Nephron (organoid): ENCODE results near the gene METTL14.

Experiments
- H3K27ac Mint-ChIP-seq, 3 experiments: 2 replicates each; pipeline ENCODE4 v1.8.0; 2020; ENCODE audit warnings: mixed read lengths in 3 of 3, mild to moderate bottlenecking in 2 of 3, moderate library complexity in 1 of 3
- H3K27me3 Mint-ChIP-seq: 2 replicates; pipeline ENCODE4 v1.8.0; 2021; ENCODE audit warnings: low read depth, mild to moderate bottlenecking, moderate library complexity, mixed read lengths
- H3K36me3 Mint-ChIP-seq: 2 replicates; pipeline ENCODE4 v1.8.0; 2020; ENCODE audit warnings: low read depth, mixed read lengths
- H3K4me1 Mint-ChIP-seq: 2 replicates; pipeline ENCODE4 v1.8.0; 2020; ENCODE audit warnings: mixed read lengths
- H3K4me3 Mint-ChIP-seq, 3 experiments: 2 replicates each; pipeline ENCODE4 v1.8.0; 2020; ENCODE audit warnings: mild to moderate bottlenecking in 3 of 3, mixed read lengths in 3 of 3, moderate library complexity in 2 of 3
- H3K9me3 Mint-ChIP-seq: 2 replicates; pipeline ENCODE4 v1.8.0; 2020; ENCODE audit warnings: mixed read lengths
- TF ChIP-seq, protein P1 (sequence below), 3 experiments: fragments of 200-600 bp; sonication (generic); IDR thresholded peaks; one replicate each; pipeline ENCODE4 v1.5.0; 2021; ENCODE audit warnings: antibody characterized with exemption in 3 of 3; ENCODE audit not compliant: unreplicated experiment in 3 of 3

METTL14 gene

DNA sequence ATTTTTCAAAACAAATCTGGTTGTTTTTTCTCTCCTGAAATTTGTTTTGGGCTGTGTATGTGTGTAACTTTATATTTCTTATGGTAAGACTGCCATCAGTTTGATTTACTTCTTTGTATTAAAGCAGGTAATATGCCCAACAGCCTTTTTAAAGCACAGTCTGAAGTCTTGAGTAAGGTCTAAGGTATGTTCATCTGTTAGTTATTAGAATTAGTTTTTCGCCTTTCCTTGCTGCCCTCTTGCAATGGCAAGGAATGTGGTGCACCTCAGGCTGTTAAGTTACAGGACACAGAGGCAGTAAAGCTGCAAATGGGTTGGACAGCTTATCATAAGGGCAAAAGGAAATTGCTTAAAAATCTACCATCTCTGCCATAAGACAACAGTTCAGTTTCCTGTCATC lies 71.8 kb downstream of the METTL14 start:
- H3K9me3 Mint-ChIP-seq = no peaks in the 10 kb centered on the region
- H3K36me3 Mint-ChIP-seq = peaks cover 16% of the 10 kb centered on the region
- H3K27me3 Mint-ChIP-seq = no peaks in the 10 kb centered on the region
- TF ChIP-seq, protein P1, sequence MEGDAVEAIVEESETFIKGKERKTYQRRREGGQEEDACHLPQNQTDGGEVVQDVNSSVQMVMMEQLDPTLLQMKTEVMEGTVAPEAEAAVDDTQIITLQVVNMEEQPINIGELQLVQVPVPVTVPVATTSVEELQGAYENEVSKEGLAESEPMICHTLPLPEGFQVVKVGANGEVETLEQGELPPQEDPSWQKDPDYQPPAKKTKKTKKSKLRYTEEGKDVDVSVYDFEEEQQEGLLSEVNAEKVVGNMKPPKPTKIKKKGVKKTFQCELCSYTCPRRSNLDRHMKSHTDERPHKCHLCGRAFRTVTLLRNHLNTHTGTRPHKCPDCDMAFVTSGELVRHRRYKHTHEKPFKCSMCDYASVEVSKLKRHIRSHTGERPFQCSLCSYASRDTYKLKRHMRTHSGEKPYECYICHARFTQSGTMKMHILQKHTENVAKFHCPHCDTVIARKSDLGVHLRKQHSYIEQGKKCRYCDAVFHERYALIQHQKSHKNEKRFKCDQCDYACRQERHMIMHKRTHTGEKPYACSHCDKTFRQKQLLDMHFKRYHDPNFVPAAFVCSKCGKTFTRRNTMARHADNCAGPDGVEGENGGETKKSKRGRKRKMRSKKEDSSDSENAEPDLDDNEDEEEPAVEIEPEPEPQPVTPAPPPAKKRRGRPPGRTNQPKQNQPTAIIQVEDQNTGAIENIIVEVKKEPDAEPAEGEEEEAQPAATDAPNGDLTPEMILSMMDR (IDR thresholded peaks at IDR 0.05; ENCODE audit: unreplicated experiment in 3 of 3) = no peak
- no peak overlapping the region for H3K4me3 Mint-ChIP-seq
- H3K27ac Mint-ChIP-seq = peak overlapping the region; percentile 84 to 97 (median 92)
- H3K4me1 Mint-ChIP-seq = peaks cover 88% of the 10 kb centered on the region

DNA sequence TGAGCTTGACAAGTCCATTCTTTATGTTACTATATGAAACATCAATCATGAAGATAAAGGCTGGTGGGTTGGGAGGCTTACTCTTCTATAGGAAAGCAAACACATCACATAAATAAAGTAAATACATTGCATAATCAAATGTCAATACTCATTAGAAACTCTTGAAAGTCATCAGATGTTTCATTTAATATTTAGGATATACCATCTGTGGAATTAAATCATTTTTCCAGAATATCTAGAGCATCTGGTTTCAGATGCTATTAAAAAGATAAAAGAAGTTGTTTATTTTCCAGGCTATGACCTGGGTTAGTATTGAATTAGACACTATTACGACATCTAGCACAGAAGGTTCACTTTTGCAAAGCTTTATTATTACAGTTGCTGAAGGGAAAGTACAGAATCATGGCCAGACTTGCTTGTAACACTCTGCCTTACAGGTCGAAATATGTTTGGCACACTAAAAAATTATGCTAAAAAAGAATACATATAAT lies 72.6 kb downstream of the METTL14 start:
- H3K4me3 Mint-ChIP-seq = no peak overlapping the region
- TF ChIP-seq, protein P1 (IDR thresholded peaks at IDR 0.05; ENCODE audit: unreplicated experiment in 3 of 3) = no peak
- no peaks in the 10 kb centered on the region for H3K27me3 Mint-ChIP-seq
- H3K9me3 Mint-ChIP-seq = no peaks in the 10 kb centered on the region
- peaks cover 9% of the 10 kb centered on the region for H3K36me3 Mint-ChIP-seq
- H3K27ac Mint-ChIP-seq = peak overlapping the region; percentile 84 to 97 (median 92)
- peaks cover 89% of the 10 kb centered on the region for H3K4me1 Mint-ChIP-seq

DNA sequence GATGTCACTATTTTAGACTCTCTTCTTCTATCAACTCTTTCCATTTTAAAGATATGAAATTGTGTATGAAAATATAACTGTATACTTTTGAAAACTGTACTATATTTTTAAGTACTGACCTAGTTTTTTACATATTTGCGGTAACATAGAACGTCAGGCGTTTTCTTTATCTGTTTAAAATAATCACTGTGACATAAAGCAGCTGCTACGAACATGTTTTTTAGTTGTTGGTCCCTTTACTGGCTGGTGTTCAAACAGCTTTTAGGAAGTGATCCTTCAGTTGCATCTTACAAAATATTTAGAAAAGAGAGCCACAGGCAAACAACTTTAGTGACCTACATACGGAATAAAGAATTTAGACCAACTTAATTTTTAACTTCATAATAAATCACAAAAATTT lies 73.1 kb downstream of the METTL14 start:
- TF ChIP-seq, protein P1 (IDR thresholded peaks at IDR 0.05; ENCODE audit: unreplicated experiment in 3 of 3) = no peak
- H3K27ac Mint-ChIP-seq = peak overlapping the region; percentile 84 to 97 (median 92)
- H3K27me3 Mint-ChIP-seq = no peaks in the 10 kb centered on the region
- peak overlapping the region in 1 of 3 experiments; percentile 54 for H3K4me3 Mint-ChIP-seq
- H3K9me3 Mint-ChIP-seq = no peaks in the 10 kb centered on the region
- H3K36me3 Mint-ChIP-seq = peaks cover 8% of the 10 kb centered on the region
- peaks cover 89% of the 10 kb centered on the region for H3K4me1 Mint-ChIP-seq

DNA sequence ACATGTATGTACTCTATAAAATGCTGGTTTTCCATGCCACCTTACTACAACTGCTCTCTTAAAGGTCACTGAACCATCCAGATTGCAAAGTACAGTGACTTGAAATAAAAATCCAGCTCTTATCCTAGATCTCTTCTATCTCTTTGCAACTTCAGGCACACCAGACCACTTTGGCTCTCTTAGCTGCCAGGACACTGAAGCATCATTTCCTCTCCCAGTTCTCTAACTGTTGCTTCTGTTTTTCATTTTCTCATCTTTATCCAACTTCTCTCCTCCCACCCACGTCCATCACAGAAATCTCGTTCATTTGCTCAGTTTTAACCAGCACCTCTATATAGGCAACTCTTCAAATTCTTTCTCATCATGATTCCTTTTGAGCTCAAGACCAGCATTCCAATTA lies 74.3 kb downstream of the METTL14 start:
- Mint-ChIP-seq H3K9me3 (no peaks in the 10 kb centered on the region), H3K27me3 (no peaks in the 10 kb centered on the region), H3K4me1 (peaks cover 90% of the 10 kb centered on the region), H3K27ac (peak overlapping the region; percentile 84 to 97 (median 91)), H3K4me3 (peak overlapping the region in 1 of 3 experiments; percentile 19), H3K36me3 (peaks cover 19% of the 10 kb centered on the region)
- TF ChIP-seq, protein P1 (IDR thresholded peaks at IDR 0.05; ENCODE audit: unreplicated experiment in 3 of 3) = no peak

DNA sequence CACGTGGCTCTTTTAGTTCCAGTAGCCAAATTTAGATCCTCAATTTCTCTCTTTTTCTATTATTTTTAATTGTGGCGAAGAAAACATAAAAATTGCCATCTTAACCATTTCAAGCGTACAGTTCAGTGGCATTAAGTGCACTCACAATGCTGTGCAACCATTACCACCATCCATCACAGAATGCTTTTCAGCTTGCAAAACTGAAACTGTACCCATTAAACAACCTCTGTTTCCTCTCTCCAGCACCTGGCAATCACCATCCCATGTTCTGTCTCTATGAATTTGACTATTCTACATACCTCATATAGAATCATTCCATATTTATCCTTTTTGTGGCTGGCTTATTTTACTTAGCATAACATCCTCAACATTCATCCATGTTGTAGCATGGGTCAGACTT lies 74.9 kb downstream of the METTL14 start:
- Mint-ChIP-seq H3K27ac (peak overlapping the region; percentile 76 to 97 (median 84)), H3K27me3 (no peaks in the 10 kb centered on the region), H3K36me3 (peaks cover 22% of the 10 kb centered on the region)

DNA sequence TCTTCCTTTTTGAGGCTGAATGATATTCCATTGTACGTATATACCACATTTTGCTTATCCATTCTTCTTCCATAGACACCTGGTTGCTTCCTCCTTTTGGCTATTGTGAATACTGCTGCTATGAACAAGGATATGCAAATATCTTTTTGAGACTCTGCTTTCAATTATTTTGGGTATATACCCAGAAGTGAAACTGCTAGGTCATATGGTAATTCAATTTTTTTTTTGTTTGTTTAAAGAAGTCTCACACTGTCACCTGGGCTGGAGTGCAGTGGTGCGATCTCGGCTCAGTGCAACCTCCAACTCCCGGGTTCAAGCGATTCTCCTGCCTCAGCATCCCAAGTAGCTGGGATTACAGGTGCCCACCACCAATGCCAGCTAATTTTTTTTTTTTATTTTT lies 75.3 kb downstream of the METTL14 start:
- Mint-ChIP-seq H3K4me1 (peaks cover 89% of the 10 kb centered on the region), H3K4me3 (no peak overlapping the region), H3K27ac (peak overlapping the region; percentile 76 to 97 (median 84)), H3K36me3 (peaks cover 22% of the 10 kb centered on the region), H3K27me3 (no peaks in the 10 kb centered on the region), H3K9me3 (no peaks in the 10 kb centered on the region)
- TF ChIP-seq, protein P1 (IDR thresholded peaks at IDR 0.05; ENCODE audit: unreplicated experiment in 3 of 3) = no peak

More for the DNA sequence above, 74.9 kb downstream of the METTL14 start:
- TF ChIP-seq, protein P1 (IDR thresholded peaks at IDR 0.05; ENCODE audit: unreplicated experiment in 3 of 3) = no peak
- Mint-ChIP-seq H3K4me3 (no peak overlapping the region), H3K4me1 (peaks cover 89% of the 10 kb centered on the region), H3K9me3 (no peaks in the 10 kb centered on the region)
